Endothelial cell of umbilical vein (primary cell): ENCODE data around the gene FGFR3. TPM values are rescaled to one million over a fixed set of nuclear protein-coding genes. Genes with fewer than 3 reads are reported as not detected.

ENCODE experiments used
- BruUV-seq: library from RNA; stranded (reverse); fragments of 400-500 nt; replicated peaks from 2 replicates; lab custom pipeline; 2021; lab: Mats Ljungman, UMichigan
- CTCF ChIA-PET: fragments of 300-600, 350-600 bp; sonication (Branson Sonifier 250); formaldehyde crosslinking; loops from one replicate; lab custom pipeline; 2021; ENCODE audit warnings: antibody characterized with exemption, inconsistent platforms; lab: Charles Lee
- POLR2A ChIA-PET: fragments of 300-600, 350-600 bp; sonication (Branson Sonifier 250); formaldehyde crosslinking; loops from one replicate; lab custom pipeline; 2021; ENCODE audit warnings: antibody characterized with exemption, inconsistent platforms; lab: Charles Lee
- DNase-seq: peaks from one replicate; pipeline ENCODE4 v3.0.0-alpha.2; 2011; ENCODE audit warnings: low read depth, low spot score
- FAIRE-seq: peaks from 2 replicates; lab custom pipeline; 2011; peaks lifted over from hg19 to GRCh38; lab: Jason Lieb, UNC
- H2AFZ ChIP-seq: 2 replicates; pipeline ENCODE4 v1.6.0; 2012; ENCODE audit warnings: low read depth, low read length, control low read depth, inconsistent platforms
- H3K27ac ChIP-seq: 2 replicates; pipeline ENCODE4 v1.5.1; 2011; ENCODE audit warnings: low read depth, mild to moderate bottlenecking, control low read depth, low read length, moderate library complexity; ENCODE audit not compliant: insufficient read depth
- H3K27me3 ChIP-seq, 2 experiments: 2 replicates each; pipeline versions ENCODE4 v1.6.0 to v1.6.1; 2011; ENCODE audit warnings: low read length in 2 of 2, mixed read lengths in 1 of 2; ENCODE audit not compliant: control insufficient read depth in 2 of 2, insufficient read depth in 2 of 2
- H3K36me3 ChIP-seq, 2 experiments: 2 replicates in 1 of 2; 3 replicates in 1 of 2; pipeline ENCODE4 v1.5.1; 2011; ENCODE audit warnings: low read length in 2 of 2, mild to moderate bottlenecking in 1 of 2, moderate library complexity in 1 of 2; ENCODE audit not compliant: control insufficient read depth in 2 of 2, insufficient read depth in 2 of 2; ENCODE audit errors: extremely low read depth in 1 of 2
- H3K4me1 ChIP-seq: 3 replicates; pipeline ENCODE4 v1.5.1; 2011; ENCODE audit warnings: mild to moderate bottlenecking, low read length; ENCODE audit not compliant: control insufficient read depth, insufficient read depth; ENCODE audit errors: extremely low read depth
- H3K4me2 ChIP-seq: 2 replicates; pipeline ENCODE4 v1.6.1; 2011; ENCODE audit warnings: low read length, control low read depth, mixed read lengths; ENCODE audit not compliant: insufficient read depth
- H3K4me3 ChIP-seq, 3 experiments: fragments of 200-600 bp in 1 of 3; sonication (generic), shearing (Covaris generic) in 1 of 3; replicated peaks in 1 of 3; 2 replicates each; pipeline ENCODE4 v1.5.1; 2011 to 2016; ENCODE audit warnings: control low read depth in 3 of 3, low read length in 3 of 3, mild to moderate bottlenecking in 2 of 3, inconsistent platforms in 1 of 3, low read depth in 1 of 3, moderate library complexity in 1 of 3; ENCODE audit not compliant: insufficient read depth in 1 of 3
- H3K79me2 ChIP-seq: 2 replicates; pipeline ENCODE4 v1.6.0; 2012; ENCODE audit warnings: low read length, inconsistent platforms; ENCODE audit not compliant: control insufficient read depth, insufficient read depth
- H3K9ac ChIP-seq: replicated peaks from 2 replicates; pipeline ENCODE3; 2011; ENCODE audit warnings: low read length, control low read depth; ENCODE audit not compliant: insufficient read depth; ENCODE audit errors: extremely low read depth
- H3K9me1 ChIP-seq: replicated peaks from 3 replicates; pipeline ENCODE4 v1.6.0; 2011; ENCODE audit warnings: mild to moderate bottlenecking, low read length; ENCODE audit not compliant: control insufficient read depth, insufficient read depth; ENCODE audit errors: extremely low read depth
- H3K9me3 ChIP-seq: replicated peaks from 2 replicates; pipeline ENCODE4 v1.5.1; 2012; ENCODE audit warnings: low read length, inconsistent platforms; ENCODE audit not compliant: control insufficient read depth, insufficient read depth
- H4K20me1 ChIP-seq: replicated peaks from 2 replicates; pipeline ENCODE3; 2011; ENCODE audit warnings: mild to moderate bottlenecking, low read length; ENCODE audit not compliant: control insufficient read depth, insufficient read depth; ENCODE audit errors: extremely low read depth
- EZH2 ChIP-seq: IDR thresholded peaks from 2 replicates; pipeline ENCODE4 v1.6.1; 2012; ENCODE audit warnings: borderline replicate concordance, low read depth, mild to moderate bottlenecking, moderate library complexity, low read length, inconsistent platforms; ENCODE audit not compliant: severe bottlenecking
- FOS ChIP-seq: IDR thresholded peaks from 2 replicates; pipeline ENCODE4 v1.6.1; 2011; ENCODE audit warnings: mild to moderate bottlenecking, low read length, moderate library complexity, borderline replicate concordance; ENCODE audit not compliant: insufficient read depth
- GATA2 ChIP-seq: IDR thresholded peaks from 2 replicates; pipeline ENCODE4 v1.7.0; 2011; ENCODE audit warnings: low read depth, mild to moderate bottlenecking, moderate library complexity, mixed read lengths, low read length; ENCODE audit not compliant: insufficient read length, insufficient read depth
- JUN ChIP-seq: IDR thresholded peaks from 2 replicates; pipeline ENCODE4 v1.6.1; 2011; ENCODE audit warnings: borderline replicate concordance, low read depth; ENCODE audit not compliant: insufficient read length, insufficient read depth
- MYC ChIP-seq: IDR thresholded peaks from one replicate; pipeline ENCODE4 v1.6.1; 2011; ENCODE audit warnings: mild to moderate bottlenecking, low read depth, low read length
- POLR2A ChIP-seq: IDR thresholded peaks from 2 replicates; pipeline ENCODE4 v1.6.1; 2012; ENCODE audit warnings: low read depth, mild to moderate bottlenecking, control low read depth, low read length
- POLR2AphosphoS5 ChIP-seq: IDR thresholded peaks from 2 replicates; pipeline ENCODE4 v1.6.1; 2012; ENCODE audit warnings: low read depth, mild to moderate bottlenecking, control low read depth, low read length, moderate library complexity; ENCODE audit not compliant: insufficient read depth
- dilution Hi-C: fragments of 300-500 bp; cut with MboI; formaldehyde crosslinking; loops from one replicate; pipeline ENCODE4 v1.15.0; 2019; ENCODE audit warnings: low sequenced_read_pairs; ENCODE audit not compliant: extremely low pct_ligation_motif_present
- intact Hi-C: fragments of 100-400 bp; cut with micrococcal nuclease; formaldehyde crosslinking; loops from one replicate; pipeline ENCODE4 v1.10.0; 2022
- polyA plus RNA-seq, 4 experiments: library from polyadenylated mRNA; depleted of rRNA in 3 of 4; stranded (reverse) in 3 of 4; unstranded in 1 of 4; fragments of >200 nt; gene quantifications; 2 replicates each; pipeline versions ENCODE4 v1.2.1 to v1.2.3, GENCODE V29; 2011 to 2012; ENCODE audit warnings: missing spikeins in 1 of 4
- total RNA-seq: library from RNA; stranded (reverse); gene quantifications from 2 replicates; pipeline ENCODE4 v1.2.3, GENCODE V29; 2021
- TF ChIP-seq, protein P1 (sequence below): IDR thresholded peaks from 2 replicates; pipeline ENCODE4 v1.6.1; 2011; ENCODE audit not compliant: insufficient read depth, insufficient read length
- TF ChIP-seq, protein P2 (sequence below), 2 donors: IDR thresholded peaks; 1 replicate in 1 of 2; 2 replicates in 1 of 2; pipeline ENCODE4 v1.5.1; 2011; ENCODE audit warnings: low read length in 2 of 2, mild to moderate bottlenecking in 2 of 2, moderate library complexity in 2 of 2, control low read depth in 1 of 2, inconsistent platforms in 1 of 2, low read depth in 1 of 2; ENCODE audit not compliant: insufficient read depth in 1 of 2; ENCODE audit errors: extremely low read depth in 1 of 2

FGFR3 gene
- total and polyA plus RNA-seq, 2 donors (not counting 3 experiments of a cell fraction or from before 2014, with no cell fraction given) = 0.73 to 1.2 TPM

DNA sequence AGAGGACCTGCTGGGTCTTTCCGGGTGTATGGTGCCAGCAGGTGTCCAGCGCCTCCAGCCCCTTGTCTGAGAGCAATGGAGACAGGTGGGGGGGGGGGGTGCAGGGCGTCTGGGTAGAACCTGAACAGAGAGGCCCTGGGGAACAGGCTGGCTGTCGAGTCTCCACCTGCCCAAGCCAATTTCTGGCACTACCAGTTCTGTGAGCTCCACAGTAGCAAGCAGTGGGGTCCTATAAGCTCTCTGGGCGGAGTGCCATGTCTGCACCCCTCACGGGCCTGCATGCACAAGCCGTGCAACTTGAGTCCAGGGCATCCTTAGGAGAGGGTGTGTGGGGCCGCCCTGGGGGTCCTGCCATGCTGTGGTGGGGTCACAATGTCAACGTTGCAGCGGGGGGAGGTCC, 10.1 kb upstream of the FGFR3 start:
- ChIA-PET CTCF (interaction anchor here (0.5 to 5.8 kb wide), 3 partner anchors 15 to 35 kb away, joined by 3 to 27 read pairs (median 9); no protein-coding TSS in a partner anchor), POLR2A (no interaction called here)
- DNase-seq (no peak), FAIRE-seq (no peak)
- dilution Hi-C loops (no loop called here), intact Hi-C loops (no loop called here)
- H3K4me3 ChIP-seq = no peak overlapping the region
- H3K27ac ChIP-seq = no peak overlapping the region
- no peaks in the 10 kb centered on the region for H3K27me3 ChIP-seq
- TF ChIP-seq, protein P1, sequence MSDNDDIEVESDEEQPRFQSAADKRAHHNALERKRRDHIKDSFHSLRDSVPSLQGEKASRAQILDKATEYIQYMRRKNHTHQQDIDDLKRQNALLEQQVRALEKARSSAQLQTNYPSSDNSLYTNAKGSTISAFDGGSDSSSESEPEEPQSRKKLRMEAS = no peak
- TF ChIP-seq POLR2A (no peak), FOS (no peak), EZH2 (no peak), GATA2 (no peak), POLR2AphosphoS5 (no peak), MYC (no peak), JUN (no peak)
- TF ChIP-seq, protein P2, sequence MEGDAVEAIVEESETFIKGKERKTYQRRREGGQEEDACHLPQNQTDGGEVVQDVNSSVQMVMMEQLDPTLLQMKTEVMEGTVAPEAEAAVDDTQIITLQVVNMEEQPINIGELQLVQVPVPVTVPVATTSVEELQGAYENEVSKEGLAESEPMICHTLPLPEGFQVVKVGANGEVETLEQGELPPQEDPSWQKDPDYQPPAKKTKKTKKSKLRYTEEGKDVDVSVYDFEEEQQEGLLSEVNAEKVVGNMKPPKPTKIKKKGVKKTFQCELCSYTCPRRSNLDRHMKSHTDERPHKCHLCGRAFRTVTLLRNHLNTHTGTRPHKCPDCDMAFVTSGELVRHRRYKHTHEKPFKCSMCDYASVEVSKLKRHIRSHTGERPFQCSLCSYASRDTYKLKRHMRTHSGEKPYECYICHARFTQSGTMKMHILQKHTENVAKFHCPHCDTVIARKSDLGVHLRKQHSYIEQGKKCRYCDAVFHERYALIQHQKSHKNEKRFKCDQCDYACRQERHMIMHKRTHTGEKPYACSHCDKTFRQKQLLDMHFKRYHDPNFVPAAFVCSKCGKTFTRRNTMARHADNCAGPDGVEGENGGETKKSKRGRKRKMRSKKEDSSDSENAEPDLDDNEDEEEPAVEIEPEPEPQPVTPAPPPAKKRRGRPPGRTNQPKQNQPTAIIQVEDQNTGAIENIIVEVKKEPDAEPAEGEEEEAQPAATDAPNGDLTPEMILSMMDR (IDR thresholded peaks at IDR 0.05; ENCODE audit: extremely low read depth in 1 of 2, insufficient read depth in 1 of 2, low read depth in 1 of 2, low read length in 2 of 2) = no peak
- no peaks in the 10 kb centered on the region for H3K9me3 ChIP-seq
- H2AFZ ChIP-seq = no peak overlapping the region
- H3K9me1 ChIP-seq = no peaks in the 10 kb centered on the region
- no peaks in the 10 kb centered on the region for H4K20me1 ChIP-seq
- H3K4me1 ChIP-seq = no peaks in the 10 kb centered on the region
- H3K4me2 ChIP-seq = no peak overlapping the region
- no peak overlapping the region for H3K9ac ChIP-seq
- no TSS peak for BruUV-seq
- no peaks in the 10 kb centered on the region for H3K36me3 ChIP-seq
- no peaks in the 10 kb centered on the region for H3K79me2 ChIP-seq
